Fibroblast of lung (primary cell): ENCODE results near the gene KLK8.

Experiments
- EZH2 ChIP-seq: IDR thresholded peaks from 2 replicates; pipeline ENCODE4 v1.5.1; 2012; ENCODE audit warnings: low read length, control low read depth, mild to moderate bottlenecking; ENCODE audit errors: missing control alignments
- TF ChIP-seq, protein P1 (sequence below), 2 donors: IDR thresholded peaks in 1 of 2; conservative IDR thresholded peaks in 1 of 2; 1 replicate in 1 of 2; 2 replicates in 1 of 2; pipeline ENCODE4 v1.5.1; 2011 to 2012; ENCODE audit warnings: low read length in 2 of 2, control low read depth in 1 of 2, inconsistent platforms in 1 of 2, low read depth in 1 of 2, mild to moderate bottlenecking in 1 of 2

DNA sequence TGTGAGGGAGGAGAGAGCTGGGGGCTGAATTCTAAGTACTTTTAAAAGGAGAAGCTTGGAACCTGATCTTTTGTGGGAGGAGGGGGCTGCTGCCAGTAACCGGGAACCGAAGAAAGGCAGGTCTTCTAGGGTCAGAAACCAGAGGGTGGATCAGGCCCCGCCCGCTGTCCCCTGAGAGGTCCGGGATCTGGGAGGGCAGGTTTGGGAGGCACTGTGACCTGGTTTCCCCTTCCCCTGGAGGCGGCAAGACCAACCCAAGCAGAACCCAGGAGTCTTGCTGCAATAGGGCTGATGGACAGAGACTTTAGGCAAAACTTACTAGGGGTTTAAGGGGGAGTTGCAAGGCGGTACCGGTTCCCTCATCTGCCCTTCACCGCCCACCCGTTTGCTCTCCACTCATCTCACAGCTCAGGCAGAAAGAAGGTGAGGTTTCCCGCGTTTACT lies 707 bp upstream of the KLK8 start:
- TF ChIP-seq, protein P1, sequence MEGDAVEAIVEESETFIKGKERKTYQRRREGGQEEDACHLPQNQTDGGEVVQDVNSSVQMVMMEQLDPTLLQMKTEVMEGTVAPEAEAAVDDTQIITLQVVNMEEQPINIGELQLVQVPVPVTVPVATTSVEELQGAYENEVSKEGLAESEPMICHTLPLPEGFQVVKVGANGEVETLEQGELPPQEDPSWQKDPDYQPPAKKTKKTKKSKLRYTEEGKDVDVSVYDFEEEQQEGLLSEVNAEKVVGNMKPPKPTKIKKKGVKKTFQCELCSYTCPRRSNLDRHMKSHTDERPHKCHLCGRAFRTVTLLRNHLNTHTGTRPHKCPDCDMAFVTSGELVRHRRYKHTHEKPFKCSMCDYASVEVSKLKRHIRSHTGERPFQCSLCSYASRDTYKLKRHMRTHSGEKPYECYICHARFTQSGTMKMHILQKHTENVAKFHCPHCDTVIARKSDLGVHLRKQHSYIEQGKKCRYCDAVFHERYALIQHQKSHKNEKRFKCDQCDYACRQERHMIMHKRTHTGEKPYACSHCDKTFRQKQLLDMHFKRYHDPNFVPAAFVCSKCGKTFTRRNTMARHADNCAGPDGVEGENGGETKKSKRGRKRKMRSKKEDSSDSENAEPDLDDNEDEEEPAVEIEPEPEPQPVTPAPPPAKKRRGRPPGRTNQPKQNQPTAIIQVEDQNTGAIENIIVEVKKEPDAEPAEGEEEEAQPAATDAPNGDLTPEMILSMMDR (conservative IDR thresholded peaks at IDR 0.05 in 1 of 2, IDR thresholded peaks at IDR 0.05 in 1 of 2; ENCODE audit: low read depth in 1 of 2, low read length in 2 of 2), result no peak
- no peak for TF ChIP-seq EZH2
